ENCODE data around the gene ENTPD7.

Gene ENTPD7

DNA sequence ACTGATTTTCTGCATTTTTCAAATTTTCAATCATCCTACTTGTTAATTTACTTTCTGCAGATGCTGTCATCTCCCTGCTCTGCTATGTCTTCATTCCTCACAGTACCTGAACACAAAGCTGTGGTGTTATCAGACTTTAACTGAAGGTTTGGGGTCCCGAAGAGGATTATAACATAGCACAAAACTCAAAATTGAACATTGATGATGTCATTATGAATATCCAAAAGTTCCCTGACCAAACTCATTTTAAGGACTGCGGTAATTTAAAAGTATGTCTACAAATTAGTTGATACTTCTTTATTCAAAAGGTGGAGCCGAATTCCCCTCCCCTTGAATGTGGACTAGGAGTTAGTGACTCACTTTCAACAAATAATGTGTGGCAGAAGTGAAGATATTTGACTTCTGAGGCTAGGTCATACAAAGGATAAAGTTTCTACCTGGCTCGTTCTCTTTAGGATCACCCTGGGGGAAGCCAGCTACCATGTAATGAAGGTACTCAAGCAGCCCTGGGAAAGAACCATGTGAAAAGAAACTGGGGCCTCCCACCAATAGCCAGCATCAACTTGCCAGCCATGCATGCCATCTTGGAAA, 6.4 kb upstream of the ENTPD7 start:
- DNase-seq = no peak

DNA sequence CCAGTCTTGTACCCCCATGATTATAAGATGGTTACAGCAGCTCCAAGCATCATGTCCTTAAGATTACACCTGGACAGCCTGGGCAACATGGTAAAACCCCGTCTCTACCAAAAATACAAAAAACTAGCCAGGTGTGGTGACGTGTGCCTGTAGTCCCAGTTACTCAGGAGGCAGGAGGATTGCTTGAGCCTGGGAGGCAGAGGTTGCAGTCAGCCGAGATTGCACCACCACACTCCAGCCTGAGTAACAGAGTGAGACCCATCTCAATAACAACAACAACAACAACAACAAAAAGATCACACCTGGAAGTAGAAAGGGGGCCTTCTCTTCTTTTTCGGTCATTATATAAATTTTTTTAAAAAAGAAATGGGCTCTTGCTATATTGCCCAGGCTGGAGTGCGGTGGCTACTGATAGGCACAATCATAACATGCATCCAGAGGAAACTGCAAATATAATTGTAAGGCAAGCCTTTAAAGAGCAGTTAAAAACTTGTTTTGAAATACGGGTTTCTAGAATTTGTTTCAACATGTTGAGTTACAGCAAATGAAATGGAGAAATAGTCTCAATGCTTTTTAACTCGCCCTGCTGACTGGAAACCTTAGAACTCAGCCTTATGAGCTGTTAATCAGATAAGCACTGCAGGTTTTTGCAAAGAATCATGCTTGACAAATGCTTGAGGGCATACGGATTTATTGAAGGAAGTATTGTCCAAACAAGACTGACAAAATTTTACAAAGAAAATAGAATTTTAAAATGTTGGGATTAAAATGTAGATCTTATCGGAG, 4.7 kb upstream of the ENTPD7 start:
- no peak for DNase-seq

GRCh38 chr10:99656199-99657064, 2.9 kb upstream of the ENTPD7 start:
- no peak for DNase-seq

- DNase-seq = no peak
Measured at GRCh38 chr10:99658622-99659030, 683 bp upstream of the ENTPD7 start.

GRCh38 chr10:99659868-99660366, 608 bp downstream of the ENTPD7 start:
- no peak for DNase-seq

DNA sequence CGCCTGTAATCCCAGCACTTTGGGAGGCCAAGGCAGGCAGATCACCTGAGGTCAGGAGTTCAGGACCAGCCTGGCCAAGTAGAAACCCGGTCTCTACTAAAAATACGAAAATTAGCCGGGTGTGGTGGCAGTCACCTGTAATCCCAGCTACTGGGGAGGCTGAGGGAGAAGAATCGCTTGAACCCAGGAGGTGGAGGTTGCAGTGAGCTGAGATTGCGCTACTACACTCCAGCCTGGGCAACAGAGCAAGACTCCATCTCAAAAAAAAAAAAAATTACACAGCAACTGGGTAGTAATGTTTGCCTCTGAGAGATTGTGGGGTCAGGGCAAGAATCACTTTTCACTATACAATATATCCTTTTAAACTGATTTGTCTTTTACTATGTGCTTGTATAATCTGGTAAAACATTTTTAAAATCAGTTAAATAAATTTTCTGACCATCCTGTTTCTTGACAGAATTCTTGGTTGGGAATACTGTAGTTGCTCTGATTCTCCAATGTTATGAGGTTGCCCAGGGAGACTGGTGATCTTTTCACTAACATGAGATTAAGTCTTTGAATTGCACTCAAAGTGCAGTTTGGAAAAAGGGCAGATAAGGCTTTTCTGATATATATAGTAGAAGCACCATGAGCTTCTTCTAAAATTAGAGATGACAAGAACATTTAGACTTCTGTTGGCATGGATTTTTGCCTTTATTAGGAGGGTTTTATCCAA, 1.5 kb downstream of the ENTPD7 start:
- no peak for DNase-seq

DNA sequence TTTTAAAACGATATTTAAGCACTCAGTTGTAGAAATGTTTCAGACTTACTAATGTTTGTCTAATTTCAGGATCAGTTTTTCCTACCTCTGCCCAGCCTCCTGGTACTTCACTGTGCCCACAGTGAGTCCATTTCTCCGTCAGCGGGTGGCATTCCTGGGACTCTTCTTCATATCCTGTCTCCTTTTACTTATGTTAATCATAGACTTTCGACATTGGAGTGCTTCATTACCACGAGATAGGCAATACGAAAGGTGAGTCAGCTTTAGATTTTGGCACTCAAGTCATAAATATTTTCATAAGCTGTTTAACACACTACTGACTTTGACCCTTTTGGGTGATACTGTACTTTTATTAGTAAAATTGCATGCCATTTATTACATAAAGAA, 2.1 kb downstream of the ENTPD7 start:
- DNase-seq = no peak

DNA sequence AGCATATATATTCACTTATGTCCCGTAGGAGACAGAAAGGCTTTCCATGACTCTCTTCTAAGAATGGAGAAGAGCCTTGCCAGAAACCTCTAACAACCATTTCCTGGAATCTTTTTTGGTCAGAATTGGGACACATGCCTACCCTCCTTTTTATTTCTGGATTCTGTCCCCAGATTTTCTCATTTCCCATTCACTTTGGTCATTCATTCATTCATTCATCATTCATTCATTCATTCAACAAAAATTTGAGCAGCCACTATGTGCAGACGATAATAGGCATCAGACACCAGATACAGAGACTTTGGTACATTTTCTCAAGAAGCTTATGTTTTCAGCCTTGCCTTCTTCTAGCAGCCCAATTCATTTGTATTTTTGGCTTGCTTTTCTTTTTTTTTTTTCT, 6.0 kb downstream of the ENTPD7 start:
- DNase-seq = no peak

DNA sequence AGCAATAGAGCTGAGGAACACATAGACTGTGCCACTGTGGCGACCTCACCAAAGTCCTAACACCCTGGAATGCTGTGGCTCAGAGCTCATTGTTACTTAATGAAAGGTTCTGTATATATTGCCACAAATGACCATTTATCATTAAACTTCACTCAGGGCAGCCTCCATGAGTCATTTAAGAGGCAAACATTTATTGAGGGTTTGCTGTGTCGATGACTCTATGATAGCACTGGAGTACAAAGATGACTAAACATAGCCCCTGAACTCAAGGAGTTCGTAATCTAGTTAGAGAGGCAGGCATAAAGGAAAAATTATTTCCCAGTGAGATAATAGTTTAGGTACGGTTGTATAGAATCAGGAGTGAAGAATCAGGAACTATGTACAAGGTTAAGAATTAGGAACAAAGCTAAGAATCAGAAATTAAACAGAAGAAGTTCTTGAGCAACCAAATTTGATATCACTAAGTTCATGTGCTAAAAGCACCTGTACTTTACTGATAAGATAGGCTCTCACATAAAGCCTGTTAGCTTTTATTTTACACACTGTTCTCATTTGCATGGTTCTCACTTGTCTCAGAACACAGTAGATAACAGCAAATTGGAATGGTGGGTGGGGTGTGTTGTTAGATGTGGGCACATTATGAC, 7.9 kb downstream of the ENTPD7 start:
- no peak for DNase-seq

- no peak for DNase-seq
Measured at GRCh38 chr10:99671386-99671785, 12.1 kb downstream of the ENTPD7 start.

GRCh38 chr10:99672884-99673283, 13.6 kb downstream of the ENTPD7 start:
- DNase-seq = no peak

- DNase-seq = no peak
Measured at GRCh38 chr10:99673492-99673891, 14.2 kb downstream of the ENTPD7 start.

DNA sequence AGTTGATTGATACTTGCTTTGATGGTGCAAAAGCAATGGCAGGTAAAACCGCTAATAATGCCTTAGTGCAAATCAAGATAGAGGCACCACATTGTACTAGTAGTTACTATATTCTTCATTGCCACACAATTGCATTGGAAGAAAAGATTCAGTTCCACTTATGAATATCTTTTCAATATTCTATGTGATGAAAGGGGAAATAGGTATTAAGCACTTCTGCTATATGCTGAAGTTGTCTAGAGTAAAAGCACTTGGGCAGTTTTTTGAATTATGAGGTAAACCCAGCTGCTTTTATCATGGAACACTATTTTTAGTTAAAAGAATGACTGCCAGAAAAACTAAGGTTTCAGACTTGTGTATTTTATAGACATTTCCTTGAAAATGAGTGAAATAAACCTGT, 15.5 kb downstream of the ENTPD7 start:
- DNase-seq = no peak

GRCh38 chr10:99676426-99676825, 17.1 kb downstream of the ENTPD7 start:
- DNase-seq = no peak

- no peak for DNase-seq
Measured at GRCh38 chr10:99676895-99677294, 17.6 kb downstream of the ENTPD7 start.

DNA sequence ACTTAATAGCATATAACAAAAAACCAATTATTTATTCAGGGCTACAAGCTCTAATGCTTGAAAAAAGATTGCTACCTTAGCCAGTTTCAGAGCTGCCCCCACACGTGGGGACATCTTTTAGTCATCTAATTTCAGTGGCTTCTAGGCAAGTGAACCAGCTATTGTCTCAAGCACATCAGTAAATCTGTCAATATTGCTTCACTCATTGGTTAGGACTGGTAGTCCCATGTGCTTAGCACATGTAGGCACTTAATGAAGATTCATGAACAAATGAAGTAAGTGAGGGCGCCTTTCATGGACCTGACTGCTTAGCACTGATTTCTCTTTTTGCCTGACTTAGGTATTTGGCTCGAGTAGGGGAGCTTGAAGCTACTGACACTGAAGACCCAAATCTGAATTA, 19.6 kb downstream of the ENTPD7 start:
- no peak for DNase-seq

GRCh38 chr10:99681553-99681952, 22.2 kb downstream of the ENTPD7 start:
- no peak for DNase-seq

- no peak for DNase-seq
Measured at GRCh38 chr10:99682032-99682431, 22.7 kb downstream of the ENTPD7 start.

GRCh38 chr10:99682752-99683151, 23.4 kb downstream of the ENTPD7 start:
- DNase-seq = no peak

DNA sequence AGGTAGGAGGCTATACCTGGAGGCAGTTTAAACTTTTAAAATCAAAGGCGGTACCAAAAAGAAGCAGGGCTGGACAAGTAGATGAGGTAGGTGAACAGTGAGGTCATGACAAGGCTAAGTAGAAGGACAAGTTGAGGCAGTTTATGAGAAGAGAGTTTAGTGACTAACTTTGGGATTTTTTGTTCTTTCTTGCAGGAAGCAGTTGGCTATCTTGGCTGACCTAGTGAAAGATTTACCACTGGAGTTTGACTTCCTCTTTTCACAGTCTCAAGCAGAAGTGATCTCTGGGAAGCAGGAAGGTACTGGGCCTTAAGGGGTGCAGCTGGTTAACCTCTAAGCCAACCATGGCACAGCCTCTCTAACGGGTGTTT, 26.3 kb downstream of the ENTPD7 start:
- no peak for DNase-seq

DNA sequence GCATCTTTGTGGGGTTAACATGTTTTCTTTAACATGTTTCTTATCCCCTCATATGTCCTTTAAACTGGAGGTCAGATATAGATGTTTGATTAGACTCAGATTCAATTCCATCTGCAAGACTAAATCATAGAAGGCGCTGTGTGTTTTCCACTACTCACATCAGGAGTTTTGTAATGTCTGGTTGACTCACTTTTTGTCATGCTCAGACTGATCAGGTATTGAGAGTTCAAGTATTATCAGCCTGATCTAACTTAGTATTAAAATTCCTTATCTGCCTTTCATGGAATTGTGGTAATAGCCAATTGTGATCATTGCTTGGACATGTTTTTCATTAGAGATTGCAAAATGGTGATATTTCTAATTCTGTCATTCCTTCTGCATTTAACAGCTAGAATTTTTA, 30.2 kb downstream of the ENTPD7 start:
- DNase-seq = no peak

DNA sequence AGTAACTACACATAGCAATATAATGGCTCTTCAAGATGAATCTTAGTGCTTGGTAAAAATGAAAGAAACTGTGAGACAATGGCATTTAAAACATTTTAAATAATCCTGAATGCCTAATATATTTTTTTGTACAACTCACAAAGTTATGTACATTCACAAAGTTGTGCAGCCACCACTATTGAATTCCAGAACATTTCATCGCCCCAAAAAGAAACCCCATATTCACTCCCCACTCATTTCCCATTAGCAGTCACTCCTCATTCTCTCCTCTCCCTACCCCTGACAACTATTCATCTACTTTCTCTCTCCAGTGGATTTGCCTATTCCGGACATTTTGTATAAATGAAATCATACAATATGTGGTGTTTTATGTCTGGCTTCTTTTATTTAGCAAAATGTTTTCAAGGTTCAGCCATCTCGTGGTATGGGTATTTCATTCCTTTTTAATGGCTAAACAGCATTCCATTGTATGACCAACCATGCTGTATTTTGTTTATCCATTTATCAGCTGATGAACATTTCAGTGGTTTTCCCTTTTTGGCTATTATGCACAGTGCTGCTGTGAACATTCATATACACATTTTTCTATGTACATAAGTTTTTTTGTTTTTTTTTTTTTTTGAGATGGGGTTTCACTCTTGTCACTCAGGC, 34.7 kb downstream of the ENTPD7 start:
- no peak for DNase-seq

Measured in NCI-H510A (cell line).